Esophagus (tissue), 2 donors: ENCODE results near the gene PASK. TPM values are rescaled to one million over a fixed set of nuclear protein-coding genes. Genes with fewer than 3 reads are reported as not detected.

ENCODE experiments used
- H3K27ac ChIP-seq, 2 donors: one replicate each; pipeline ENCODE4 v1.5.1; 2013; ENCODE audit warnings: low read depth in 2 of 2, mild to moderate bottlenecking in 2 of 2, inconsistent platforms in 1 of 2, low read length in 1 of 2, moderate library complexity in 1 of 2
- H3K27me3 ChIP-seq, 2 donors: one replicate each; pipeline ENCODE4 v1.6.1; 2013; ENCODE audit warnings: low read length in 2 of 2, control low read depth in 1 of 2, mild to moderate bottlenecking in 1 of 2; ENCODE audit not compliant: insufficient read depth in 2 of 2, control insufficient read depth in 1 of 2
- H3K36me3 ChIP-seq, 2 donors: one replicate each; pipeline ENCODE4 v1.6.1; 2013; ENCODE audit warnings: low read length in 1 of 2; ENCODE audit not compliant: control insufficient read depth in 2 of 2, insufficient read depth in 2 of 2
- H3K4me1 ChIP-seq, 2 donors: one replicate each; pipeline ENCODE4 v1.6.1; 2013; ENCODE audit warnings: low read length in 1 of 2; ENCODE audit not compliant: control insufficient read depth in 2 of 2, insufficient read depth in 2 of 2
- H3K4me3 ChIP-seq, 2 donors: one replicate each; pipeline ENCODE4 v1.5.1; 2013; ENCODE audit warnings: low read length in 2 of 2, mild to moderate bottlenecking in 2 of 2, low read depth in 1 of 2, moderate library complexity in 1 of 2
- H3K9me3 ChIP-seq, 2 donors: one replicate each; pipeline ENCODE4 v1.6.1; 2013; ENCODE audit warnings: mild to moderate bottlenecking in 2 of 2, low read depth in 1 of 2, low read length in 1 of 2, moderate library complexity in 1 of 2; ENCODE audit not compliant: control insufficient read depth in 2 of 2, insufficient read depth in 1 of 2
- WGBS, 2 donors: extraction: QIAGEN DNeasy Blood & Tissue Kit; methylation state at CpG; one replicate each; pipeline ENCODE4 v1.1.7; 2013; 5-methylcytosine and 5-hydroxymethylcytosine counted together
- polyA plus RNA-seq, 2 donors: library from polyadenylated mRNA; stranded (reverse); fragments of 200-250 nt; gene quantifications; one replicate each; pipeline ENCODE4 v1.2.3, GENCODE V29; 2013
- donor health status: healthy with polysubstance abuse.
- donor health status: Bipolar disorder and iron deficiency.

The PASK gene
- polyA plus RNA-seq, 2 donors, result 4.9 to 7.8 TPM

- H3K27ac ChIP-seq, result no peak overlapping the region
- 89 to 90% methylated on average over 14 of the region's 14 CpGs for WGBS, 2 donors
- H3K4me1 ChIP-seq, result no peaks in the 10 kb centered on the region
- H3K27me3 ChIP-seq, result no peaks in the 10 kb centered on the region
- no peak overlapping the region for H3K4me3 ChIP-seq
- no peaks in the 10 kb centered on the region for H3K9me3 ChIP-seq
- H3K36me3 ChIP-seq, result peaks cover 3 to 11% of the 10 kb centered on the region in 2 donors
Measured at GRCh38 chr2:241132538-241133435, 16.5 kb downstream of the PASK start.

GRCh38 chr2:241131531-241131930 lies 17.7 kb downstream of the PASK start:
- whole genome bisulfite sequencing, 2 donors, result 93 to 98% methylated on average over 7 of the region's 7 CpGs

GRCh38 chr2:241130316-241130715 lies 19.0 kb downstream of the PASK start:
- Histone ChIP-seq H3K36me3 (peaks cover 5 to 6% of the 10 kb centered on the region in 2 donors), H3K27me3 (no peaks in the 10 kb centered on the region), H3K4me3 (no peak overlapping the region), H3K4me1 (peaks cover 2 to 4% of the 10 kb centered on the region in 2 donors), H3K27ac (no peak overlapping the region), H3K9me3 (no peaks in the 10 kb centered on the region)
- WGBS, 2 donors, result 92 to 94% methylated on average over 16 of the region's 16 CpGs

More at GRCh38 chr2:241131531-241131930, 17.7 kb downstream of the PASK start:
- Histone ChIP-seq H3K4me1 (peaks cover 1% of the 10 kb centered on the region in 2 donors), H3K27ac (no peak overlapping the region), H3K4me3 (no peak overlapping the region), H3K36me3 (peaks cover 0 to 2% of the 10 kb centered on the region in 2 donors), H3K9me3 (no peaks in the 10 kb centered on the region), H3K27me3 (no peaks in the 10 kb centered on the region)

- Histone ChIP-seq H3K36me3 (peaks cover 5 to 6% of the 10 kb centered on the region in 2 donors), H3K27me3 (no peaks in the 10 kb centered on the region), H3K4me3 (no peak overlapping the region), H3K9me3 (no peaks in the 10 kb centered on the region), H3K27ac (no peak overlapping the region), H3K4me1 (peaks cover 3 to 4% of the 10 kb centered on the region in 2 donors)
- WGBS, 2 donors, result 87 to 89% methylated on average over 12 of the region's 12 CpGs
Measured at GRCh38 chr2:241129086-241129871, 20.0 kb downstream of the PASK start.

- WGBS, 2 donors, result 96 to 97% methylated on average over 8 of the region's 8 CpGs
- Histone ChIP-seq H3K36me3 (peaks cover 5 to 6% of the 10 kb centered on the region in 2 donors), H3K4me3 (no peak overlapping the region), H3K27ac (no peak overlapping the region), H3K27me3 (no peaks in the 10 kb centered on the region), H3K4me1 (peaks cover 4 to 5% of the 10 kb centered on the region in 2 donors), H3K9me3 (no peaks in the 10 kb centered on the region)
Measured at GRCh38 chr2:241128266-241128665, 21.0 kb downstream of the PASK start.

GRCh38 chr2:241126771-241127202 lies 22.5 kb downstream of the PASK start:
- 96 to 97% methylated on average over 18 of the region's 18 CpGs for WGBS, 2 donors
- Histone ChIP-seq H3K27me3 (no peaks in the 10 kb centered on the region), H3K36me3 (peaks cover 4 to 5% of the 10 kb centered on the region in 2 donors), H3K27ac (no peak overlapping the region), H3K9me3 (no peaks in the 10 kb centered on the region), H3K4me1 (peaks cover 4 to 5% of the 10 kb centered on the region in 2 donors), H3K4me3 (no peak overlapping the region)

GRCh38 chr2:241126201-241126611 lies 23.1 kb downstream of the PASK start:
- Histone ChIP-seq H3K27ac (no peak overlapping the region), H3K36me3 (peaks cover 4 to 5% of the 10 kb centered on the region in 2 donors), H3K27me3 (no peaks in the 10 kb centered on the region), H3K4me3 (no peak overlapping the region), H3K9me3 (no peaks in the 10 kb centered on the region), H3K4me1 (peaks cover 4 to 5% of the 10 kb centered on the region in 2 donors)
- WGBS, 2 donors, result 88 to 89% methylated on average over 21 of the region's 21 CpGs

GRCh38 chr2:241125626-241126025 lies 23.6 kb downstream of the PASK start:
- peaks cover 4 to 5% of the 10 kb centered on the region in 2 donors for H3K4me1 ChIP-seq
- WGBS, 2 donors, result 90 to 92% methylated on average over 13 of the region's 13 CpGs
- H3K9me3 ChIP-seq, result no peaks in the 10 kb centered on the region
- H3K36me3 ChIP-seq, result peaks cover 4 to 5% of the 10 kb centered on the region in 2 donors
- no peaks in the 10 kb centered on the region for H3K27me3 ChIP-seq
- no peak overlapping the region for H3K4me3 ChIP-seq
- H3K27ac ChIP-seq, result no peak overlapping the region

GRCh38 chr2:241123816-241124536 lies 25.3 kb downstream of the PASK start:
- H3K27ac ChIP-seq, result peak overlapping the region in 1 of 2 donors; percentile 45
- 60 to 62% methylated on average over 16 of the region's 16 CpGs for WGBS, 2 donors
- no peak overlapping the region for H3K4me3 ChIP-seq
- no peaks in the 10 kb centered on the region for H3K27me3 ChIP-seq
- H3K9me3 ChIP-seq, result no peaks in the 10 kb centered on the region
- peaks cover 4 to 5% of the 10 kb centered on the region in 2 donors for H3K4me1 ChIP-seq
- peaks cover 4 to 5% of the 10 kb centered on the region in 2 donors for H3K36me3 ChIP-seq
